Ovary (tissue), 9 donors: ENCODE data around the gene FAM53A. TPM values are rescaled to one million over a fixed set of nuclear protein-coding genes. Genes with fewer than 3 reads are reported as not detected.

Source experiments
- DNase-seq, 5 donors: peaks; one replicate each; pipeline ENCODE4 v3.0.0-alpha.2; 2019 to 2020
- H3K27ac ChIP-seq, 2 donors: fragments of 200-600 bp; one replicate each; pipeline versions ENCODE4 v1.5.1 to v1.8.0; 2019 to 2022
- H3K27me3 ChIP-seq: fragments of 200-600 bp; one replicate; pipeline ENCODE4 v1.8.0; 2022
- H3K36me3 ChIP-seq: fragments of 200-600 bp; sonication (generic); one replicate; pipeline ENCODE4 v1.5.1; 2019
- H3K4me1 ChIP-seq: one replicate; pipeline ENCODE4 v1.8.1; 2013; ENCODE audit warnings: mild to moderate bottlenecking, moderate library complexity; ENCODE audit not compliant: insufficient read depth
- H3K4me3 ChIP-seq: fragments of 200-600 bp; sonication (generic); one replicate; pipeline ENCODE4 v1.5.1; 2017
- H3K9me3 ChIP-seq, 2 donors: fragments of 200-600 bp in 1 of 2; sonication (generic) in 1 of 2; one replicate each; pipeline versions ENCODE4 v1.5.1 to v1.8.1; 2013 to 2019; ENCODE audit warnings: mild to moderate bottlenecking in 1 of 2, moderate library complexity in 1 of 2
- EP300 ChIP-seq: sonication (generic); formaldehyde crosslinking; IDR thresholded peaks from one replicate; pipeline ENCODE4 v1.6.1; 2017; ENCODE audit warnings: antibody characterized with exemption
- POLR2A ChIP-seq: fragments of 450-650 bp; IDR thresholded peaks from one replicate; pipeline ENCODE4 v1.6.1; 2017; ENCODE audit warnings: antibody characterized with exemption, mild to moderate bottlenecking, moderate library complexity
- WGBS, 3 donors: extraction: QIAGEN DNeasy Blood & Tissue Kit in 1 of 3; methylation state at CpG; one replicate each; pipeline versions ENCODE4 v1.1.5 to v1.1.7; 2013 to 2017; 5-methylcytosine and 5-hydroxymethylcytosine counted together
- intact Hi-C, 4 donors: fragments of 100-400 bp; cut with DNase I; formaldehyde crosslinking; loops; one replicate each; pipeline versions ENCODE4 v1.11.0 to v1.15.1; 2022 to 2023
- polyA plus RNA-seq, 2 donors: library from polyadenylated mRNA; stranded (reverse); fragments of 200-250 nt in 1 of 2; fragments of 350-450 nt in 1 of 2; fragmentation: Illumina TruSeq in 1 of 2; extraction: RNeasy Lipid Tissue Mini Kit (QIAGEN cat#74804) in 1 of 2; gene quantifications; one replicate each; pipeline ENCODE4 v1.2.3, GENCODE V29; 2013 to 2014
- total RNA-seq, 7 donors: library from RNA; depleted of rRNA in 2 of 7; stranded (reverse); fragments of >200 nt in 2 of 7; fragmentation: NEBNext Ultra II Directional in 3 of 7; extraction: Animal tissue kit (Norgen Biotek cat#: 25700) in 3 of 7; gene quantifications; one replicate each; pipeline versions ENCODE4 v1.1.0 to v1.2.4, GENCODE V29; 2016 to 2023
- TF ChIP-seq, protein P1 (sequence below), 3 donors: fragments of 450-650 bp in 2 of 3; fragments of 200-600 bp in 1 of 3; IDR thresholded peaks; one replicate each; pipeline versions ENCODE4 v1.5.1 to v1.8.0; 2016 to 2022; ENCODE audit warnings: antibody characterized with exemption in 3 of 3, mild to moderate bottlenecking in 1 of 3
- donor health status: DM: no; HTN: no; CAD: no; lungs with moderate emphysema.
- donor health status: DM: no; HTN: no; CAD: no.
- donor health status: Bipolar disorder and iron deficiency.
- donor health status: DM: yes; HTN: yes; CAD: no.
- donor health status: DM: no; HTN: no; CAD: no.
- donor health status: DM: yes; HTN: yes; CAD: no.

FAM53A gene
- total and polyA plus RNA-seq, 9 donors, result 0.32 to 5.1 (median 2.4) TPM

DNA sequence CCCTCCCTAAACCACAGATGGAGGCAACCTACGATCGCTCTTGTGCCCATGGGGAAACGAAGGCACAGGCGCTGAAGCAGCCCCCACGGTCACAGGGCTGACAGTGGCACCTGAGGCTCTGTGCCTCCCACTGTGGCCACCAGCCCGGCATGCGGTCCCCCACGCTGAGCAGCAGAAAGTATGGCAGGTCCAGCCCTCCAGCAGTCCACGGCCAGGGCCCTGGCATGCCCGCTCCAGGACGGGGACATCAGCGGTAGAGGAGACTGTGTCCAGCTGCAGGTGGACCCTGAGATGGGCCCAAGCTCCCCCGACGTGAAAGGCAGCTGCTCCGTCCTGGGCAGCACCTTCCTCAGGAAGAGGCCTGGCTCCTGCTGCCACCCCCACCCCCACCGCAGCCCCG, 61.2 kb downstream of the FAM53A start:
- TF ChIP-seq EP300 (no peak), POLR2A (no peak)
- TF ChIP-seq, protein P1, sequence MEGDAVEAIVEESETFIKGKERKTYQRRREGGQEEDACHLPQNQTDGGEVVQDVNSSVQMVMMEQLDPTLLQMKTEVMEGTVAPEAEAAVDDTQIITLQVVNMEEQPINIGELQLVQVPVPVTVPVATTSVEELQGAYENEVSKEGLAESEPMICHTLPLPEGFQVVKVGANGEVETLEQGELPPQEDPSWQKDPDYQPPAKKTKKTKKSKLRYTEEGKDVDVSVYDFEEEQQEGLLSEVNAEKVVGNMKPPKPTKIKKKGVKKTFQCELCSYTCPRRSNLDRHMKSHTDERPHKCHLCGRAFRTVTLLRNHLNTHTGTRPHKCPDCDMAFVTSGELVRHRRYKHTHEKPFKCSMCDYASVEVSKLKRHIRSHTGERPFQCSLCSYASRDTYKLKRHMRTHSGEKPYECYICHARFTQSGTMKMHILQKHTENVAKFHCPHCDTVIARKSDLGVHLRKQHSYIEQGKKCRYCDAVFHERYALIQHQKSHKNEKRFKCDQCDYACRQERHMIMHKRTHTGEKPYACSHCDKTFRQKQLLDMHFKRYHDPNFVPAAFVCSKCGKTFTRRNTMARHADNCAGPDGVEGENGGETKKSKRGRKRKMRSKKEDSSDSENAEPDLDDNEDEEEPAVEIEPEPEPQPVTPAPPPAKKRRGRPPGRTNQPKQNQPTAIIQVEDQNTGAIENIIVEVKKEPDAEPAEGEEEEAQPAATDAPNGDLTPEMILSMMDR (IDR thresholded peaks at IDR 0.05), result no peak
- intact Hi-C loops, result no loop called here
- WGBS, 3 donors, result 75 to 84% (median 78%) methylated on average over 12 to 17 of the region's 17 CpGs
- Histone ChIP-seq H3K27ac (no peak overlapping the region), H3K4me3 (no peak overlapping the region), H3K9me3 (no peaks in the 10 kb centered on the region), H3K4me1 (no peaks in the 10 kb centered on the region), H3K36me3 (no peaks in the 10 kb centered on the region), H3K27me3 (no peaks in the 10 kb centered on the region)
- DNase-seq, result no peak

DNA sequence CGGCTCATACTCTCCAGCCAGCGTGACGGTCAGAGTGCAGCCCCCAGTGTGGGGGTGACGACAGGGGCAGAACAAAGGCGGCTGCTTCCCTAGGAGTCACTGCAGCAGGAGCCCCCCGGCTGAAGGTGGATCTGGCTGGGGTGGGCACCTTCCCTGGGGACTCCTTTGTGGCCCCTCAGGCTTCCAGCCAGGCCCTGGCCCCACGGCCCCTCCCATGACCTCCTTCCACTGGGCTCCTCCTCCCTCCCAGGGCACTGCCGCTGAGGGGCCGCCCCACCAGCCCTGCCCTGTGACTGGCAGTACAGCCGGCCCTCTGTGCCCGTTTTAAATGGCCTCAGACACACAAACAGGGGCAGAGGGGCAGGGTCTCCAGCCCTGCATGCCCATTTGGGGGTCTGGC, 61.9 kb downstream of the FAM53A start:
- TF ChIP-seq, protein P1 (IDR thresholded peaks at IDR 0.05), result no peak
- TF ChIP-seq POLR2A (no peak), EP300 (no peak)
- Histone ChIP-seq H3K27me3 (no peaks in the 10 kb centered on the region), H3K9me3 (no peaks in the 10 kb centered on the region), H3K27ac (no peak overlapping the region), H3K36me3 (no peaks in the 10 kb centered on the region), H3K4me3 (no peak overlapping the region), H3K4me1 (no peaks in the 10 kb centered on the region)
- WGBS, 3 donors, result 70 to 82% (median 75%) methylated on average over 11 of the region's 11 CpGs
- DNase-seq, result no peak
- intact Hi-C loops, result no loop called here

DNA sequence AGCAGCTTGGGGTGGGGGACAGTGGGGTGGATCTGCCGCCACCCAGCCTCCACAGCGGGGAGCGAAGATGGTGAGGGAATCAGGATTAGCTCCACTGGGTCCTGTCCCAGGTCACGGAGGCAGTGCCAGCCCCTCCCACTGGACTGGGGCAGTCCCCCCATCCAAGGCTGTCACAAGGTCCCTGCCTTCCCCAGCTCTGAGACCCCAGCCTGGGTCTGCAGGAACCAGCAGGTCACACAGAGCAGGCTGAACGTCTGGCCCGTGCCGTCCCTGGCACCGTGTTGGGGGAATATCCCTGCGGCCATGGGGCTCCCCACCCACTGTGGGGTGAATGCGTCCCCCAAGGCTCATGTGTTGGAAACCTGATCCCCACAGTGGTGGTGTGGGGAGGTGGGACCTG, 62.6 kb downstream of the FAM53A start:
- no peak for TF ChIP-seq POLR2A
- TF ChIP-seq, protein P1 (IDR thresholded peaks at IDR 0.05), result no peak
- no peak for TF ChIP-seq EP300
- Histone ChIP-seq H3K27me3 (no peaks in the 10 kb centered on the region), H3K9me3 (no peaks in the 10 kb centered on the region), H3K27ac (no peak overlapping the region), H3K4me1 (no peaks in the 10 kb centered on the region), H3K36me3 (no peaks in the 10 kb centered on the region), H3K4me3 (no peak overlapping the region)
- 88 to 89% (median 89%) methylated on average over 10 of the region's 10 CpGs for WGBS, 3 donors
- intact Hi-C loops, result no loop called here
- no peak for DNase-seq

DNA sequence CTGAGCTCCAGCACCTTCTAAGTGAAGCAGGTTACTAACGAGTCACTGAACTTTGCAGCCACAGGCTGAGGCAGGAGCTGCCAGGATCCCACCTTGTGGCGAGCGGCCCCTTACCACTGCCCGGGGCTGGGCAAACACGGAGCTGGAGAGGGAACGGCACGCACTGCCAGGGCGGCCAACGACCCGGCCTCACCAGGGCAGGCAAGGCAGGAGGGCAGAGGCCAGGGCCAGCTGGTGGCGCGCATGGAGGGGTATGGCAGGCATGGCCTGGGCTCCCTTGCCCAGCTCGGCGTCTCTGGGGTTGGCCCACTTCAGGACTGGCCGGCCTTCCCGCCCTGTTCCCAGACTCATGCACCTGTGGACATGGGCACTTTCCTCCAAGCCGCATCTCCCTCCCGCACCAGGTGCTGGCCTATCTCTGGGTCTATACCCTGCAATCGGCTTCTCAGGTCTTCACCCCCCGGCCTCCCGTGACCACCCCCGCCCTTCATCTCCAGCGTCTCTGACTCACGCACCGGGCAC, 64.9 kb downstream of the FAM53A start:
- Histone ChIP-seq H3K9me3 (no peaks in the 10 kb centered on the region), H3K27me3 (no peaks in the 10 kb centered on the region), H3K36me3 (no peaks in the 10 kb centered on the region), H3K4me1 (peaks cover 2% of the 10 kb centered on the region), H3K27ac (no peak overlapping the region), H3K4me3 (no peak overlapping the region)
- TF ChIP-seq POLR2A (no peak), EP300 (no peak)
- TF ChIP-seq, protein P1 (IDR thresholded peaks at IDR 0.05), result no peak
- no peak for DNase-seq
- intact Hi-C loops, result no loop called here
- 90 to 92% (median 91%) methylated on average over 25 of the region's 25 CpGs for WGBS, 3 donors
